COLO668 (cell line): ENCODE results near the gene FYCO1.

Experiments
- DNase-seq: peaks from one replicate; lab custom pipeline; 2025; ENCODE audit not compliant: unreplicated experiment; lab: John Stamatoyannopoulos, UW

The FYCO1 gene

DNA sequence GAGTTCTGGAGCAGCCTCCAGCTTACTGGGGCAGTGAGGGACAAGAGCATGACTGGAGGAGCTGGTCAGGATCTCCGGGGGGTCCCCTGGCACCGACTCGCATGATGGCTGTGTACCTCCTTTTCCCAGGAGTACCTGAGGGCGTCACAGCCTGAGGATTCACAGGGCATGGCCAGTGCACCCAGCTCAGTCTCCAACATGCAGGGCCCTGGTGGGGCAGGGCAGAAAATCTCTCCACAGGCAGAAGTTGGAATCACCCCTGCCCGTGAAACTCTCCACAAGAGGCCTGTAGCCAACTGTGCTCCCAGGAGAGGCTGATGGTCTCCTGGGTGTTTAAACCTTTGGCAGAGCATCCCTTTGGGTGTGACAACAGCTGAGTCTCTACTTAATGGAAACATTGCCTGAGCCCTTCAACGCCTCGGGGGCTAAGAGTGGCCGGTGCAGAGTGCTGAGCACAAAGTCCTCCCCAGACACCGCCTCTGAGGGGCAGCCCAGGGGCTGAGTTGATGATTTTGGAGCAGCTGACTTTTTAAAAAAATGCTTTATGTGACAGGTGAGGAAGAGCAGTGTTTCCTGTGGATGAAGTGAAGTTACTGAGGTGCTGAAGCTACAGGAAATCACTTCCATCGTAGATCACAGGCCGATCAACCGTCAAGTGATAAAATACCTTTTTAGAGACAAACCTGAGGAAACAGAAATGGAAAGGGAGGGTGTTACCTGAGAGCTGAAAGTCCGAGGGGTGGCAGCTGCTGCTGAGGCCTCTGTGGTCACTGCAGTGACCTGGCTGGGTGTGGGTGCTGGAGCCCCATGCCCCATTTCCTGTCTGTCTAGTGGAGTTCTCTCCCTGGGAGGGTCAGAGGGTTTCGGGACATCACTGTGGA is 74.2 kb downstream of the FYCO1 start:
- no peak for DNase-seq

DNA sequence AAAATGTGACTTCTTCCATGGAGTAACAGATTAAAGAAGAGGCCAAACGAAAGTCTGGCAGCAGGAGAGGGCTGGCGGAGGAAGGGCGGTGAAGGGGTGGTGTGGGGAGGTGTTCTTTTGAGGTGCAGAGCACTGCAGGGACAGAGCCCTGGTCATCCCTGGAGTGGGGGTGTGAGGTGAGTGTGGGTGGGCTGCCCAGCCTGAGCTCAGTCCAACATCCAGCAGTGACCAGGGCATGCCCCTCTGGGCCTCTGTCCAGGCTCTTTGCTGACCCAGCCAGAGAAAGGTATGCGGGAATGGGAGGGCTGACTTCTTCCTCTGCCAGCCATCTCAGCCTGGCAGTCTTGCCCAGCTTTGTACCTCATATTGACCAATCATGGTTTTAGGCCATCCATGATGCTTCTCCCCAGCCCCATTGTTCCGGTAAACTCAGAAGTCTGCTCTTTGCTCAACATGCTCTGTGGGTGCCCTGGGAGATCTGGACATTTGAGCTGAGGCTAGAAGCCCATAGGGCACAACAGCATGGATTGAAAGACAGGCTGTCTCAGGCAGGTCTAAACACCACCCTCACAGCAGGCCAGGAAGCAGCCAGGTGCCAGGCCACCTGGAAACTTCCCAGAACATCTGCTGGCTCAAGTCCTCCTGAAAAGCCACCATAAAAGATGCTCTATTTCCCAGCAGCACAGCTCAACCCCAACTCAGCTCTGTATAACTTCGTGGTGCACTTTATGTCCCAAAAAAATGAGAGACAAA is 78.3 kb downstream of the FYCO1 start:
- peak; percentile 19 for DNase-seq

DNA sequence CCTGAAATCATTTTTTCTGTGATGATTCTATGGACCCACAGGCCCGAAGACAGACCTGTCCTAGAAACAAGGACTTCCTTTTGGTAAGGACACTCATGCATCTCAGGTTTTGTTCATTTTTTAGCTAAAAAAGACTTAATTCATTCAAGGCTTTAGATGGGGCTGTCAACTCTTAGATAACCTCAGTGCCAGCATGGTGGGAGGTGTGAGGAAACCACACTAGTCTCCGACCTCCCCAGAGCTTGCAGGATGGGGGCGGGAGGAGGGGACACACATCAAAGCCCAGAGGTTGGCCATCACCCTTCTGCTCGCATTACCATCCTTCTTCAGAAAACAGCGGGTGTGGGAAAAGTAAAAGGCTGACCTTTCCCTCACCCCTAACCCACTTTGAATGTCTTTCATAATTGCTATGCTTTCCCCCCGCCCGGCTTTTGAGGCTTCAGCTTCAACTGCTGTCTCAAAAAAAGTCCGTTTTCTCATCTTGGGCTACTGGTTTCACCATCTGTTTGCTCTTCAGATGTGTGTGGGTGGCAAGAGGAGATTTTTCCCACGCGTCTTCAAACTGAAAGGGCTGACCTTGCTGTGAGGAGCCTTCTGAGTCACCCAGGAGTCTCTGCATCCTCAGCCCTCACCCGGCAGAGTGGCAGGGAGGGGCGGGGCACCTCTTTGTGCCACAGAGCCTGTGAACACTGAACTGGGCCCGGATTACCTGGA is 79.9 kb downstream of the FYCO1 start:
- no peak for DNase-seq

DNA sequence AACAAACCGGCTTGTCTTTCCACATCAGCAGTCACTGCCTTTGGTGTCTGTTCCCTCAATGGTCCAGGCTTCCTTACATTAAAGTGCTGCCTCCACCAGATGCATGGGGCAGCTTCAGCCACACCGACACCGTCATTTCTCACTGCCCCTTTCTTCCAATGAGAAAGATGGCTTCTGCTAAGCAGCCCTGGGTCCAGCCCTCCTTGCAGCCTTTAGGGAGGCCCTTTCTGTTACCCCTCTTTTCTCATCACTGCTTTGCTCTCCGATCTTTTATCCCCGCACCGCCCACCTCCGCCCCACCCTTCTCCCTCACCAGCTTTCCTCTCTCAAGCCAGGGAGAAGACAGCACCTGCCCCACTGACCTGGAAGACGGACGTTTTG is 80.6 kb downstream of the FYCO1 start:
- DNase-seq, result no peak

DNA sequence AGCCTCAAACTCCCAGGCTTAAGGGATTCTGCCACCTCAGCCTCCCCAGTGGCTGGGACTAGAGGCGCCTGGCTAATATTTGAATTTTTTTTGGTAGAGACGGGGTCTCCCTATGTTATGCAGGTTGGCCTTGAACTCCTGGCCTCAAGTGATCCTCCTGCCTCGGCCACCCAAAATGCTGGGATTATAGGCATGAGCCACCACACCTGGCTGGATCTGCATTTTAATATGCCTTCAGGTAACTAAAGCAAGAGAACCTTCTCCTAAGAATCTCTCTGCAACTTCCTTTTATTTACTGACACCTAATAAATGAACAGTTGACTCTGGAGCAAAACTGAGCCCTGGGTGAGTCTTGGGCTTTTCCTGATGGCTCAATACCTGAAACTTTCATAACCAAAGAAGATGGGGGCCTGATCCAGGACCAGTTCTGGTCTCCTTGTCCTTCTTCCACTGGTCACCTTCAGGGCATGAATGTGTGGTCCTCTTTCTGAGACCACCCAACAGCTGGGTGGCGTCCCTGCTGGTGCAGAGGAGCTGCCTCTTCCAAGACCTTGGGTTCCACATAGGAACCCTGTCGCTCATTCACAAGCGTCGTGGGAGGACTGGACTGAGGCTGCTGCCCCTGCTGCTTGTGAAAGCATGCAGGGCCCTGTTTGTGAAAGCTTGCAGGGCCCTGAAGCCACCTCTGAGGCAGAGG is 81.1 kb downstream of the FYCO1 start:
- DNase-seq, result no peak

- DNase-seq, result no peak
Measured at GRCh38 chr3:45912435-45912834, 83.2 kb downstream of the FYCO1 start.

GRCh38 chr3:45911511-45912226 is 84.0 kb downstream of the FYCO1 start:
- no peak for DNase-seq

- no peak for DNase-seq
Measured at GRCh38 chr3:45910892-45911291, 84.7 kb downstream of the FYCO1 start.

GRCh38 chr3:45909542-45909941 is 86.1 kb downstream of the FYCO1 start:
- DNase-seq, result no peak

GRCh38 chr3:45908761-45909160 is 86.9 kb downstream of the FYCO1 start:
- DNase-seq, result no peak

DNA sequence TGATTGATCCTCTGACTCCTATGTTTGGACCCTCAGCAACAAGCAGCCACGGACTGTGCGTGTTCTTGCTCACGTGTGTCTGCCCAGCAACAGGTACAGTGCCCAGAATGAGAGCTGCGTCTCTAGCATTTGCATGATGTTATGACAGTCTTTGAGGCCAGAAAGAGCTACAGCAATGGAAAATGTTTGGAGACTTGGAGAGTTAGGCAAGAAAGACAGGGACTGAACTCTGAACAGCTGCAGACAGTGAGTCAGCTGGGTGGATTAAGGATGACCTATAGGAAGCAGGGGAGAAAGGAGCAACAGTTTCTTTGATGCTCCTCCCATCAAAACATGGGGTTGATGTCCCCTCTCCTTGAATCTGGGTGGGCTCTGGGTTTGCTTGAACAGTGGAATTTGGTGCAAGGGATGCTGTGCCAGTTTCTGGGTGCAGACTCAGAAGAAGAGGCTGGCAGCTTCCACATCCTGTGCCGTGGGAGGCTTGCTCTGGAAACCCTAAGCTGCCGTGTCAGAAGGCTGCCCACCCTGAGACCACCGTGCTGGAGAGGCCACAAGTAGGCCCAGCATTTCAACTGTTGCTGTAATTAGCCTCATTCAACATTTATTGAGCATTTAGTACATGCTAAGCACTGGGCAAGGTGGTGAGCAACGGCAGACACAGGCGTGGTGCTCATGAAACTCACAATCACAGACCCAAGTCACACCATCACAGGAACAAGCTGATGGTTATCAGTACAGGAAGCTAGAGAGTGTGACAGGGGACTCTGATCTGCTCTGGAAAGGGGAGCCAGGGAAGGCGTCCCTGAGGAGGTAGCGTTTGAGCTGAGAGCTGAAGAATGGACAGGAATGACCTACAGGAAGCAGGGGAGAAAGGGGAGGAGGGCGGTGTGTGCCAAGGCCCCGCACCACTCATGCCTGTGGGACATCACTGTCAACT is 87.6 kb downstream of the FYCO1 start:
- no peak for DNase-seq

GRCh38 chr3:45906681-45907407 is 88.8 kb downstream of the FYCO1 start:
- peak; percentile 1 for DNase-seq

DNA sequence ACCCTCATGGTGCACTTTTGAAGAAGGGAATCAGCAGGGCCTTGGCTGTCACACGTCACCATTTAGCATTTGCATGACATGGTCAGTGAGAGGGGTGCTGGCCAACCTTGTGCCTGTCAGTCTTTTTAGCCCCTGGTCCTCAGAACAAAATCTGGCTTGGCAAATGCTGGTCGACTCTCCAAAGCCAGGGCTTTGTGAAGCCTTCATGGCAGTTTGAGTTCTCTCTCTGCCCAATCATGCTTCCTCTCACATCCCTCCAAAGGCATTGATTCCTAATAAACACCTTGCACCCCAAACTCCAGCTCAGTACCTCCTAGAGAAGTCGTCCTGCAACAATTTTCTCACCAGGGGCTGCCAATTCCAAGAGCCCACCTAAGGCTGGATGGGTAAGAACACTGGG is 89.9 kb downstream of the FYCO1 start:
- DNase-seq, result no peak

- DNase-seq, result no peak
Measured at GRCh38 chr3:45904931-45905330, 90.7 kb downstream of the FYCO1 start.

DNA sequence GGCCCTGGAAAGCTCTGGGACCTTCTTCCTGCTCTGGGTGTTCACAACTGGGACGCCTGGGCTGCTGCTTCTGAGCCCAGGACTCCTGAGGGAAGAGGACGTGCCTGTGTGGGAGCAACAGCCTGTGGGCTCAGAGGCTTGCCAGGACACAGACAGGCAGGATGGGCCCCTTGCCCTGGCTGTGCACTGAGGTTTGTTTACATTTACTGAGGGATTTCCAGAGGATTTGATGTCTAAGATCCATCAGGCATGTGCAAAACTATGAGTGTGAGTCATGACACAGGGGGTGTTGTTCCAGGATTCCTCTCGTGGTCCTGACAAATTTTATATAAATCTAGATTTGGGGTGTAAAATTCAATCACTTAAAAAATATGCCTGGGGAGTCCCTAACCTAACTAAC is 98.7 kb downstream of the FYCO1 start:
- DNase-seq, result no peak

DNA sequence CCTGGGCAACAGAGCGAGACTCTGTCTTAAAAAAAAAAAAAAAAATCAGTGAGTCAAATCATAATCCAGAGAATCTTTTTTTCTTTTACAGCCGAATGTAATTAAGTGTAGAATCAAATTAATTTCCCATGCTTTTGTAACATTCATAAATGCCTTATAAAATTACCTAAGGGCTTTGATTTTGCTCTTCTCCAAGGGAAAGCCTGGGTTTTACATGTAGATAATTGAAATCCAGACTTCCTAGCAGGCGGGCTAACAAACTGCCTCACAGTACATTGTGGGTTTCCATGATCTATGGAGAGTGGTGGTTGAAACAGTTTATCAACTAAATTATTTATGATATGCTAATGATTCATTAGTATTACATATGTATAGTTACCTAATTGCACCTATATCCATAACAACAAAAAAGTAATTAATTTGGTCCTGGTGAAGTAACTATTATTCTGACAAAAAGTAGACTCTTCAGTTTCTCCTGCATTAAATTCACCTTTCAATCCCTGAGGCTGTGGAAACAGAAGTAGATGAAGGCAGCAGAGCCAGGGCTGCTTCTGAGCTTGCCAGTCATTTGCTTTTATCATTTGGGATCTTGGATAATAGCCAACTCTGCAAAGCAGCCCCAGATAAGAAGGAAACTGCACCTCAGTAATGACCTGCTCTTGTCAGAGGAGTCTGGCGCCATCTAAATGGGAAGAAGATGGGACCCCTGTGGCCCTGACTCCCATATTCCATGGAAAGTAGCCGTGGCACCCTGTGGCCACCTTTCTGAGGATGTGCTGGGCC is 99.7 kb downstream of the FYCO1 start:
- DNase-seq, result no peak

- no peak for DNase-seq
Measured at GRCh38 chr3:45894015-45894414, 101.6 kb downstream of the FYCO1 start.

GRCh38 chr3:45892161-45892560 is 103.5 kb downstream of the FYCO1 start:
- no peak for DNase-seq
